Measurements from ENCODE around the gene RB1. TPM values are rescaled to one million over a fixed set of nuclear protein-coding genes. Genes with fewer than 3 reads are reported as not detected.

Gene RB1
- total and polyA plus RNA-seq, 2 donors (not counting 1 experiment from before 2014, with no cell fraction given), result 24.0 to 70.4 TPM

- Histone ChIP-seq H4K20me1 (ENCODE audit: control insufficient read depth, insufficient read depth, low read length, poor library complexity, severe bottlenecking) (peaks cover 27% of the 10 kb centered on the region), H3K27me3 (replicated peaks in 1 of 4; ENCODE audit: control extremely low read depth in 1 of 4, control insufficient read depth in 3 of 4, insufficient read depth in 4 of 4, low read length in 3 of 4) (no peaks in the 10 kb centered on the region), H2AFZ (ENCODE audit: insufficient read depth, low read depth, low read length, poor library complexity, severe bottlenecking) (no peak overlapping the region), H3K9me3 (ENCODE audit: control extremely low read depth in 1 of 3, control insufficient read depth in 2 of 3, insufficient read depth in 1 of 3, low read length in 2 of 3) (peaks cover 0 to 4% (median 0%) of the 10 kb centered on the region in 3 donors), H3K9ac (ENCODE audit: low read length) (no peak overlapping the region), H3K27ac (ENCODE audit: low read length in 2 of 2) (no peak overlapping the region), H3K79me2 (ENCODE audit: control insufficient read depth, insufficient read depth, low read length) (peaks cover 9% of the 10 kb centered on the region), H3K4me3 (ENCODE audit: control extremely low read depth in 1 of 5, extremely low read depth in 1 of 5, insufficient read depth in 1 of 5, low read depth in 2 of 5, low read length in 4 of 5) (no peak overlapping the region), H3K36me3 (replicated peaks in 1 of 2; ENCODE audit: control extremely low read depth in 1 of 2, control insufficient read depth in 1 of 2, extremely low read depth in 1 of 2, insufficient read depth in 2 of 2, low read length in 1 of 2) (peaks cover 3 to 52% of the 10 kb centered on the region in 2 experiments), H3K4me1 (ENCODE audit: control insufficient read depth in 2 of 2, insufficient read depth in 2 of 2, low read length in 2 of 2) (no peaks in the 10 kb centered on the region), H3K4me2 (replicated peaks; ENCODE audit: low read depth, low read length, poor library complexity, severe bottlenecking) (no peak overlapping the region)
- Mint-ChIP-seq H3K27me3 (no peaks in the 10 kb centered on the region), H3K27ac (no peak overlapping the region), H3K9me3 (ENCODE audit: insufficient read depth) (no peaks in the 10 kb centered on the region), H3K4me3 (no peak overlapping the region), H3K4me1 (no peaks in the 10 kb centered on the region)
- 97% methylated on average over 2 of the region's 2 CpGs for WGBS (ENCODE audit: insufficient coverage)
- ATAC-seq (ENCODE audit: low read depth) (no peak), DNase-seq (no peak)
- intact Hi-C loops (cut with micrococcal nuclease), result no loop called here
- no peak for TF ChIP-seq EZH2 (IDR thresholded peaks at IDR 0.05; ENCODE audit: borderline replicate concordance, insufficient read depth, low read depth, low read length, poor library complexity, severe bottlenecking)
- TF ChIP-seq, protein P1, sequence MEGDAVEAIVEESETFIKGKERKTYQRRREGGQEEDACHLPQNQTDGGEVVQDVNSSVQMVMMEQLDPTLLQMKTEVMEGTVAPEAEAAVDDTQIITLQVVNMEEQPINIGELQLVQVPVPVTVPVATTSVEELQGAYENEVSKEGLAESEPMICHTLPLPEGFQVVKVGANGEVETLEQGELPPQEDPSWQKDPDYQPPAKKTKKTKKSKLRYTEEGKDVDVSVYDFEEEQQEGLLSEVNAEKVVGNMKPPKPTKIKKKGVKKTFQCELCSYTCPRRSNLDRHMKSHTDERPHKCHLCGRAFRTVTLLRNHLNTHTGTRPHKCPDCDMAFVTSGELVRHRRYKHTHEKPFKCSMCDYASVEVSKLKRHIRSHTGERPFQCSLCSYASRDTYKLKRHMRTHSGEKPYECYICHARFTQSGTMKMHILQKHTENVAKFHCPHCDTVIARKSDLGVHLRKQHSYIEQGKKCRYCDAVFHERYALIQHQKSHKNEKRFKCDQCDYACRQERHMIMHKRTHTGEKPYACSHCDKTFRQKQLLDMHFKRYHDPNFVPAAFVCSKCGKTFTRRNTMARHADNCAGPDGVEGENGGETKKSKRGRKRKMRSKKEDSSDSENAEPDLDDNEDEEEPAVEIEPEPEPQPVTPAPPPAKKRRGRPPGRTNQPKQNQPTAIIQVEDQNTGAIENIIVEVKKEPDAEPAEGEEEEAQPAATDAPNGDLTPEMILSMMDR (IDR thresholded peaks at IDR 0.05), result no peak
- POLR2A ChIA-PET, result no interaction called here
- CTCF ChIA-PET, result no interaction called here
Observed at GRCh38 chr13:48344264-48344663, 40.7 kb downstream of the RB1 start.

DNA sequence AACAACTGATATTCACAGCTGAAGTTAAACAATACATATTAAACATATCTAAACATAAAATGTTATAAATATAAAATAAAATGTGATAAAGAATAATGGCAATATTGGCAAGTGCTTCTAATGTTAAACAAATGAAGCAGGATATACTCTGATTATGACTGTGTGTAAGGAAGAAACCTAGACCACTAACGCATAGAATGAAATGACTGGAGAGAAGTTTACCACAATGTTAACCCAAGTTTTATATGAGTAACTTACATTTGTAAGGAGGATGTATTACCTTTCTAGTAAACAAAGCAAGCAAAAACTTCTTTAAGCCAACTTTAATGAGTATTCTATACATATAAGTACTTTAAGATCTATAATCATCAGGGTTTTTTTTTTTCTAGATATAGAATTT is 43.0 kb downstream of the RB1 start:
- Mint-ChIP-seq H3K27ac (no peak overlapping the region), H3K4me1 (no peaks in the 10 kb centered on the region), H3K4me3 (no peak overlapping the region), H3K27me3 (no peaks in the 10 kb centered on the region), H3K9me3 (ENCODE audit: insufficient read depth) (peaks cover 4% of the 10 kb centered on the region)
- DNase-seq (no peak), ATAC-seq (ENCODE audit: low read depth) (no peak)
- no peak overlapping the region for H2AFZ ChIP-seq (ENCODE audit: insufficient read depth, low read depth, low read length, poor library complexity, severe bottlenecking)
- H3K79me2 ChIP-seq (ENCODE audit: control insufficient read depth, insufficient read depth, low read length), result no peaks in the 10 kb centered on the region
- H3K36me3 ChIP-seq (replicated peaks in 1 of 2; ENCODE audit: control extremely low read depth in 1 of 2, control insufficient read depth in 1 of 2, extremely low read depth in 1 of 2, insufficient read depth in 2 of 2, low read length in 1 of 2), result peaks cover 3 to 67% of the 10 kb centered on the region in 2 experiments
- TF ChIP-seq, protein P1 (IDR thresholded peaks at IDR 0.05), result no peak
- no peak for TF ChIP-seq EZH2 (IDR thresholded peaks at IDR 0.05; ENCODE audit: borderline replicate concordance, insufficient read depth, low read depth, low read length, poor library complexity, severe bottlenecking)
- POLR2A ChIA-PET, result no interaction called here
- H3K27ac ChIP-seq (ENCODE audit: low read length in 2 of 2), result no peak overlapping the region
- CTCF ChIA-PET, result interaction anchor here (0.7 to 1.0 kb wide), 2 partner anchors 142 to 234 kb away, joined by 4 read pairs; no protein-coding TSS in a partner anchor
- H3K4me1 ChIP-seq (ENCODE audit: control insufficient read depth in 2 of 2, insufficient read depth in 2 of 2, low read length in 2 of 2), result no peaks in the 10 kb centered on the region
- H3K4me2 ChIP-seq (replicated peaks; ENCODE audit: low read depth, low read length, poor library complexity, severe bottlenecking), result no peak overlapping the region
- peaks cover 16% of the 10 kb centered on the region for H4K20me1 ChIP-seq (ENCODE audit: control insufficient read depth, insufficient read depth, low read length, poor library complexity, severe bottlenecking)
- WGBS (ENCODE audit: insufficient coverage), result no CpG with 5 or more reads among the region's 1 CpG
- no peaks in the 10 kb centered on the region for H3K27me3 ChIP-seq (replicated peaks in 1 of 4; ENCODE audit: control extremely low read depth in 1 of 4, control insufficient read depth in 3 of 4, insufficient read depth in 4 of 4, low read length in 3 of 4)
- no peak overlapping the region for H3K9ac ChIP-seq (ENCODE audit: low read length)
- intact Hi-C loops (cut with micrococcal nuclease), result no loop called here
- H3K9me3 ChIP-seq (ENCODE audit: control extremely low read depth in 1 of 3, control insufficient read depth in 2 of 3, insufficient read depth in 1 of 3, low read length in 2 of 3), result no peaks in the 10 kb centered on the region
- H3K4me3 ChIP-seq (ENCODE audit: control extremely low read depth in 1 of 5, extremely low read depth in 1 of 5, insufficient read depth in 1 of 5, low read depth in 2 of 5, low read length in 4 of 5), result no peak overlapping the region

Data from B cell (primary cell).